DOHH2 (cell line): Measurements from ENCODE around the gene NUMB.

Experiments
- CTCF ChIP-seq: fragments of 200-600 bp; sonication (generic); IDR thresholded peaks from one replicate; pipeline ENCODE4 v1.5.1; 2014; ENCODE audit warnings: antibody characterized with exemption, mild to moderate bottlenecking, low read depth, low read length; ENCODE audit not compliant: poor library complexity, severe bottlenecking
- EZH2phosphoT487 ChIP-seq: fragments of 200-600 bp; sonication (generic); IDR thresholded peaks from 2 replicates; pipeline ENCODE4 v1.6.1; 2017; ENCODE audit warnings: borderline replicate concordance, mild to moderate bottlenecking, antibody characterized with exemption, low read length, moderate library complexity, mixed read lengths

- no peak for TF ChIP-seq CTCF
- no peak for TF ChIP-seq EZH2phosphoT487
Measured at GRCh38 chr14:73376585-73376984, 81.8 kb downstream of the NUMB start.
